Measurements from ENCODE around the gene FOLR2.
"Not testable (repeated sequence)": the region's sequence is repeated elsewhere in the genome, so short reads cannot be mapped to it uniquely, and the experiment has no call there.

The FOLR2 gene

GRCh38 chr11:72189455-72190250 is 26.9 kb upstream of the FOLR2 start:
- no peak for DNase-seq (ENCODE audit: low read depth in 1 of 2, low spot score in 1 of 2)
- no peak for TF ChIP-seq JUND (IDR thresholded peaks at IDR 0.05; ENCODE audit: low read depth)
- in situ Hi-C loops (cut with HindIII; ENCODE audit: low pct_unique_long_range_greater_than_20kb, low sequenced_read_pairs) = no loop called here

DNA sequence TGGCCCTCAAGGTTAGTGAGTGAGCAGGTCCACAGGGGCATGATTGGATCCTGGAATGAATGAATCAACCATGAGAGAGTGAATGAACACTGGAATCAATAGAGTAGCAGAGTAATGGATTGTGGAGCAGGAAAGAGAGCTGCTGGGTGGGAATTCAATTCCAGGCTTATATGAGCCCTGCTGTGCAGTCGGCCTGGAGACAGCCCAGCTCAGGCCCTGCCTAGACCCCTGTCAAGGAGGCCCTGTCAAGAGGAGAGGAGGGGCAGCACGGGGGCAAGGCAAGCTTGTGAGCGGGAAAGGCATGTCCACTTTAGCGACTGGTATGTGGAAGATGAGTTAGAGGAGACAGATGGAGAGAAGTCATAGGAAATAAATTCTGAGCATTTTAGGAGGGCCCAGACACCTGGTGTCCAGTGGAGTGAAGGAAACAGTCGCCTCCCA is 25.9 kb upstream of the FOLR2 start:
- no peak for DNase-seq (ENCODE audit: low read depth in 1 of 2, low spot score in 1 of 2)
- in situ Hi-C loops (cut with HindIII; ENCODE audit: low pct_unique_long_range_greater_than_20kb, low sequenced_read_pairs) = no loop called here

DNA sequence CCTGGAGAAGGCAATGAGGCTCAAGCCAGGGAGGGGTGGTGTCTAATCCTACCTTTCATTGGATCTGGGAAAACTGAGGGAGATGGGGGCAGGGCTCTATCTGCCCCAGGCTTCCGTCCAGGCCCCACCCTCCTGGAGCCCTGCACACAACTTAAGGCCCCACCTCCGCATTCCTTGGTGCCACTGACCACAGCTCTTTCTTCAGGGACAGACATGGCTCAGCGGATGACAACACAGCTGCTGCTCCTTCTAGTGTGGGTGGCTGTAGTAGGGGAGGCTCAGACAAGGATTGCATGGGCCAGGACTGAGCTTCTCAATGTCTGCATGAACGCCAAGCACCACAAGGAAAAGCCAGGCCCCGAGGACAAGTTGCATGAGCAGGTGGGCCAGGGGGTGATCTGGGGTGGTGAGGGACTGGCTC is 24.6 kb upstream of the FOLR2 start, which contains the start of gene FOLR1:
Gene FOLR1 (plus strand): TSS at position 180 of the 421 bp plus-strand sequence. CDS start 34 bp downstream, at position 214.
- peak; percentile 26 to 78 for DNase-seq (ENCODE audit: low read depth in 1 of 2, low spot score in 1 of 2)
- in situ Hi-C loops (cut with HindIII; ENCODE audit: low pct_unique_long_range_greater_than_20kb, low sequenced_read_pairs) = no loop called here
- TF ChIP-seq JUND (IDR thresholded peaks at IDR 0.05; ENCODE audit: low read depth) = no peak

More for the DNA sequence above, 25.9 kb upstream of the FOLR2 start:
- TF ChIP-seq JUND (IDR thresholded peaks at IDR 0.05; ENCODE audit: low read depth) = no peak

DNA sequence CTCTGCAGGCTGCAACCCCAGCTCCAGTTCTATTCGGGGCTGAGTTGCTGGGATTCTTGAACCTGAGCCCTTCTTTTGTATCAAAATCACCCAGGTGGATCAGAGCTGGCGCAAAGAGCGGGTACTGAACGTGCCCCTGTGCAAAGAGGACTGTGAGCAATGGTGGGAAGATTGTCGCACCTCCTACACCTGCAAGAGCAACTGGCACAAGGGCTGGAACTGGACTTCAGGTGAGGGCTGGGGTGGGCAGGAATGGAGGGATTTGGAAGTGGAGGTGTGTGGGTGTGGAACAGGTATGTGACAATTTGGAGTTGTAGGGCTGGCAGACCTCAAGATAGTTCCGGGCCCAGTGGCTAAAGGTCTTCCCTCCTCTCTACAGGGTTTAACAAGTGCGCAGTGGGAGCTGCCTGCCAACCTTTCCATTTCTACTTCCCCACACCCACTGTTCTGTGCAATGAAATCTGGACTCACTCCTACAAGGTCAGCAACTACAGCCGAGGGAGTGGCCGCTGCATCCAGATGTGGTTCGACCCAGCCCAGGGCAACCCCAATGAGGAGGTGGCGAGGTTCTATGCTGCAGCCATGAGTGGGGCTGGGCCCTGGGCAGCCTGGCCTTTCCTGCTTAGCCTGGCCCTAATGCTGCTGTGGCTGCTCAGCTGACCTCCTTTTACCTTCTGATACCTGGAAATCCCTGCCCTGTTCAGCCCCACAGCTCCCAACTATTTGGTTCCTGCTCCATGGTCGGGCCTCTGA is 20.9 kb upstream of the FOLR2 start:
- no peak for DNase-seq (ENCODE audit: low read depth in 1 of 2, low spot score in 1 of 2)
- TF ChIP-seq JUND (IDR thresholded peaks at IDR 0.05; ENCODE audit: low read depth) = no peak
- in situ Hi-C loops (cut with HindIII; ENCODE audit: low pct_unique_long_range_greater_than_20kb, low sequenced_read_pairs) = no loop called here

GRCh38 chr11:72201445-72201844 is 15.1 kb upstream of the FOLR2 start:
- DNase-seq (ENCODE audit: low read depth in 1 of 2, low spot score in 1 of 2); in situ Hi-C loops (cut with HindIII; ENCODE audit: low pct_unique_long_range_greater_than_20kb, low sequenced_read_pairs): not testable (repeated sequence)

DNA sequence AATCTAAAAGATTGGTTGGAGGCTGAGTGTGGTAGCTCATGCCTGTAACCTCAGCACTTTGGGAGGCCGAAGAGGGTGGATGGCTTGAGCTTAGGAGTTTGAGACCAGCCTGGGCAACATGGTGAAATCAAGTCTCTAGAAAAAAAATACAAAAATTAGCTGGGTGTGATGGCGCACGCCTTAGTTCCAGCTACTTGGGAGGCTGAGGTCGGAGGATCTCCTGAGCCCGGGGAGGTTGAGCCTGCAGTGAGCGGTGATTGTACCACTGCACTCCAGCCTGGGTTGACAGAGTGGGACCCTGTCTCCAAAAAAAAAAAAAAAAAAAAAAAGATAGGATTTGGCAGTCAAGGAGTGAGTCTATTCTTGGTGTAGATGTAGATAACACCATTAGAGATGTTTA is 14.0 kb upstream of the FOLR2 start:
- TF ChIP-seq JUND (IDR thresholded peaks at IDR 0.05; ENCODE audit: low read depth) = no peak
- no peak for DNase-seq (ENCODE audit: low read depth in 1 of 2, low spot score in 1 of 2)
- in situ Hi-C loops (cut with HindIII; ENCODE audit: low pct_unique_long_range_greater_than_20kb, low sequenced_read_pairs) = no loop called here

DNA sequence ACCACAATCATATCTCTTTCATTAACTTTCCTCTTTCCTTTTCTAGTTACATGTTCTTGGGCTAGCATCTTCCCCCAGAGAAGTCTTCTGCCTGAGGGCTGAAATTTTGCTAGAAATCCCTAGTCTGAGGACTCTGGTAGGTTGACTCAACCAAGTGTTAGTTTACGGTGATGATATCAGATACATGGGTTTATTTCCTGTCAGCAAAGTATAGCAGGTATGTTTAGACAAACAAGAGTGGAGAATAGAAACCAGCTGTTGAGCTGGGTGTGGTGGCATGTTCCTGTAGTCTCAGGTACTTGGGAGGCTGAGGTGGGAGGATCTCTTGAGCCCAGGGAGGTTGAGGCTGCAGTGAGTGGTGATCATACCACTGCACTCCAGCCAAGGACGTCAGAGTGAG is 13.4 kb upstream of the FOLR2 start:
- TF ChIP-seq JUND (IDR thresholded peaks at IDR 0.05; ENCODE audit: low read depth) = no peak

DNA sequence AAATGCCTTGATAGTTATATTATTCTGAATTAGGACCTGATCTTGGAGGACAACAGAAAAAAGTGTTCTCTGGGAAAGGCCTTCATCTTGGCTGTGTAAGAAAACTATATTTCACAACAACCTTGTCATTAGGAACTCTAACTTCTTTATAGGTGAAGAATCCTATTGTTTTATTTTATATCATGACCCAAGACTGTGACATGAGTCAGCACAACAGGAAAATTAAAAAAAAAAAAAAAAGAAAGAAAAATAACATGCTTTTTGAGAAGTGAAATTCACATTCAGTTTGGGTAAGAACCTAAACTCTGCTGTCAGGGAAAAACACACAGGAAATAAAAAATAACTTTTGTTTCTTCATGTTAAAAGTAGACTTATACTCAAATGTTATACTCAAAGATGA is 11.7 kb upstream of the FOLR2 start:
- no peak for DNase-seq (ENCODE audit: low read depth in 1 of 2, low spot score in 1 of 2)
- no peak for TF ChIP-seq JUND (IDR thresholded peaks at IDR 0.05; ENCODE audit: low read depth)
- in situ Hi-C loops (cut with HindIII; ENCODE audit: low pct_unique_long_range_greater_than_20kb, low sequenced_read_pairs) = no loop called here

More for the DNA sequence above, 13.4 kb upstream of the FOLR2 start:
- in situ Hi-C loops (cut with HindIII; ENCODE audit: low pct_unique_long_range_greater_than_20kb, low sequenced_read_pairs) = no loop called here
- DNase-seq (ENCODE audit: low read depth in 1 of 2, low spot score in 1 of 2) = peak in 1 of 2 experiments; percentile 27

DNA sequence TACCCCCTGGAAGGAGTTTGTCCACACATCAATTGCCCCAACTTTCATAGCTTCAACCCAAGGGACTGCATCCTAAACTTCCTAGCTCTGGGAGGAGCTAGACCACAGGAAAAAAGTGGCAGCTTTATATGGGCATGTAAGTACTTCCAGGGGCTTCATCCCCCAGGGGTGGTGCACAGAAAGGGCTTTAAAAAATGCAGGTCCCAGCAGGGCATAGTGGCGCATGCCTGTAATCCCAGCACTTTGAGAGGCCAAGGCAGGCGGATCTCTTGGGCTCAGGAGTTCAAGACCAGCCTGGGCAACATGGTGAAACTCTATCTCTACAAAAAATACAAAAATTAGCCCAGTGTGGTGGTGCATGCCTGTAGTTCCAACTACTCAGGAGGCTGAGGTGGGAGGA is 9.8 kb upstream of the FOLR2 start:
- in situ Hi-C loops (cut with HindIII; ENCODE audit: low pct_unique_long_range_greater_than_20kb, low sequenced_read_pairs); DNase-seq (ENCODE audit: low read depth in 1 of 2, low spot score in 1 of 2): not testable (repeated sequence)

- TF ChIP-seq JUND (IDR thresholded peaks at IDR 0.05; ENCODE audit: low read depth) = no peak
- in situ Hi-C loops (cut with HindIII; ENCODE audit: low pct_unique_long_range_greater_than_20kb, low sequenced_read_pairs) = no loop called here
- DNase-seq (ENCODE audit: low read depth in 1 of 2, low spot score in 1 of 2) = no peak
These were observed 8.3 kb upstream of the FOLR2 start for GRCh38 chr11:72208281-72208680.

GRCh38 chr11:72209101-72209500 is 7.5 kb upstream of the FOLR2 start:
- no peak for TF ChIP-seq JUND (IDR thresholded peaks at IDR 0.05; ENCODE audit: low read depth)
- in situ Hi-C loops (cut with HindIII; ENCODE audit: low pct_unique_long_range_greater_than_20kb, low sequenced_read_pairs) = no loop called here
- DNase-seq (ENCODE audit: low read depth in 1 of 2, low spot score in 1 of 2) = no peak

DNA sequence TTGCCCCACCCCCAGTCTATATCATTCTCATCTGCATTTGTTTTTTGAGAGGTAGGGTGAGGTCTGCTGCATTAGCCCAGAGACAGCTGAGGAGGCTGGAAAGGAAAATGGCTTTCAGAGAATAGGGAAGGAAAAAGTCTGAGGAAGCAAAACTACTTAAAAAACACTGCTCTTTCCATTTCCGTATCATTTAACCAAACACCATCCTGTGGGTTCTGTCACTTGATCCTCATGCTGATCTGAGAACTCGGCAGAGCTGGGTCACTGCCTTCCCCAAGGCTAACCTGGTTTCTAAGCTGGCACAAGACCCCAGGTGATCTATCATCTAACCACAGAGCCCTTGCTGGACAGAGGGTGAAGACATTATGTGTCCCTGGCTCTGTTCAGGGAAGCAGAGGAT is 1.2 kb downstream of the FOLR2 start:
- in situ Hi-C loops (cut with HindIII; ENCODE audit: low pct_unique_long_range_greater_than_20kb, low sequenced_read_pairs) = no loop called here
- no peak for DNase-seq (ENCODE audit: low read depth in 1 of 2, low spot score in 1 of 2)
- no peak for TF ChIP-seq JUND (IDR thresholded peaks at IDR 0.05; ENCODE audit: low read depth)

DNA sequence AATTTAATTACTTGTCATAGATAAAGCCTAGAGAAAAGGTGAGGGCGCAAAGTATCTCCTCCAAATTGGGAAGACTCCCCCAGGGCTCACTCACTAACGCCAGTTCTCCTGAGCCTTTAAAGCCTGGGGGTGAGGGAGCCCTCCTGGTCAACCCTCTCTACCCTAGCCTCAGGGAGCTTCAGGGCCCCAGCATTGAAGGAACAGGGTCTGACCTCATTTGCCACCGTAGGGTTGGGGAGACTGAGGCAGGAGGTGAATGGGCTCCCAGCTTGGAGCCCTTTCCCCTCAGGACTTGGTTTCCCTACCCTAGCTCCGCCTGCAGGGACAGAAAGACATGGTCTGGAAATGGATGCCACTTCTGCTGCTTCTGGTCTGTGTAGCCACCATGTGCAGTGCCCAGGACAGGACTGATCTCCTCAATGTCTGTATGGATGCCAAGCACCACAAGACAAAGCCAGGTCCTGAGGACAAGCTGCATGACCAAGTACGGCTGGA is 1.7 kb downstream of the FOLR2 start:
- TF ChIP-seq JUND (IDR thresholded peaks at IDR 0.05; ENCODE audit: low read depth) = no peak
- in situ Hi-C loops (cut with HindIII; ENCODE audit: low pct_unique_long_range_greater_than_20kb, low sequenced_read_pairs) = no loop called here
- DNase-seq (ENCODE audit: low read depth in 1 of 2, low spot score in 1 of 2) = no peak
